Measurements from ENCODE around the gene LINGO3.

DNA sequence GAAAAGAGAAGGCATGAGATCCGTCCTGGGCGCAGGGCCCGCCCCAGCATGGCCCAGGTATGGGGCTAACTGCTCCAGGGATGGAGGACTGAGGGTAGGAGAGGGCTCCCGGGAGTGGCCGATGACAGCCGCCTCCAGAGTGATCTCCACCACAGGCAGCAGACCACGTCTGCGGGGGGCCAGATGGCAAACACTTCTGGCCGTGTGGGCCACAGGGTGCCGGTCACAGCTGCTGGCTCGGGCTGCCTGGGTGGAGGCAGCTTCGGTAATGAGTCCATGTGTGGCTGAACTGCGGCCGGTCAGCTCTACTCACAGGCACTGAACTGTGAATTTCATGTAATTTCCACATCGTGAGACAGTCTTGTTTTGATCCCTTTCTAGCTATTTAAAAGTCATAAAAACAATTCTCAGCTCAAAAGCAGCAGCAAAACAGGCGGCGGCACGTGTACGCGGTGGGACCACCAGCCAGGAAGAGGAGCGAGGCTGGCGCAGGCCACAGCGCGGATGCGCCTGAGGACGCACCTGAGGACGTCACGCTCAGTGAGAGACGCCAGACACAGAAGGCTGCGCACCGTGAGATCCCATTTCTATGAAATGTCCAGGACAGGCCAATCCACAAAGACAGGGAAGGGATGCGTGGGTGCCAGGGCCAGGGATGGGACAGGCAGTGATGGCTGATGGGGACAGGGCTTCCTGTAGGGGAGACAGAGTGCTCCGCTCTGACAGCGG, 16.4 kb upstream of the LINGO3 start:
- TF ChIP-seq, protein P1, sequence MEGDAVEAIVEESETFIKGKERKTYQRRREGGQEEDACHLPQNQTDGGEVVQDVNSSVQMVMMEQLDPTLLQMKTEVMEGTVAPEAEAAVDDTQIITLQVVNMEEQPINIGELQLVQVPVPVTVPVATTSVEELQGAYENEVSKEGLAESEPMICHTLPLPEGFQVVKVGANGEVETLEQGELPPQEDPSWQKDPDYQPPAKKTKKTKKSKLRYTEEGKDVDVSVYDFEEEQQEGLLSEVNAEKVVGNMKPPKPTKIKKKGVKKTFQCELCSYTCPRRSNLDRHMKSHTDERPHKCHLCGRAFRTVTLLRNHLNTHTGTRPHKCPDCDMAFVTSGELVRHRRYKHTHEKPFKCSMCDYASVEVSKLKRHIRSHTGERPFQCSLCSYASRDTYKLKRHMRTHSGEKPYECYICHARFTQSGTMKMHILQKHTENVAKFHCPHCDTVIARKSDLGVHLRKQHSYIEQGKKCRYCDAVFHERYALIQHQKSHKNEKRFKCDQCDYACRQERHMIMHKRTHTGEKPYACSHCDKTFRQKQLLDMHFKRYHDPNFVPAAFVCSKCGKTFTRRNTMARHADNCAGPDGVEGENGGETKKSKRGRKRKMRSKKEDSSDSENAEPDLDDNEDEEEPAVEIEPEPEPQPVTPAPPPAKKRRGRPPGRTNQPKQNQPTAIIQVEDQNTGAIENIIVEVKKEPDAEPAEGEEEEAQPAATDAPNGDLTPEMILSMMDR (IDR thresholded peaks at IDR 0.05; ENCODE audit: extremely low read depth in 1 of 2, insufficient read depth in 1 of 2, low read depth in 1 of 2, low read length in 2 of 2): no peak
- TF ChIP-seq GATA2 (IDR thresholded peaks at IDR 0.05; ENCODE audit: insufficient read depth, insufficient read length, low read depth, low read length) (no peak), EZH2 (IDR thresholded peaks at IDR 0.05; ENCODE audit: borderline replicate concordance, low read depth, low read length, severe bottlenecking) (no peak), POLR2A (IDR thresholded peaks at IDR 0.05; ENCODE audit: low read depth, low read length) (no peak), POLR2AphosphoS5 (IDR thresholded peaks at IDR 0.05; ENCODE audit: insufficient read depth, low read depth, low read length) (no peak), JUN (IDR thresholded peaks at IDR 0.05; ENCODE audit: borderline replicate concordance, insufficient read depth, insufficient read length, low read depth) (no peak)

All from endothelial cell of umbilical vein (primary cell).